GM19455 (cell line): ENCODE measurements around the gene IRF2BP1.
"Not testable (repeated sequence)": the region's sequence is repeated elsewhere in the genome, so short reads cannot be mapped to it uniquely, and the experiment has no call there.

Experiments used
- ATAC-seq: cut with Tn5 transposase; IDR thresholded peaks from one replicate; pipeline ENCODE4 v1.9.1; 2021; ENCODE audit not compliant: unreplicated experiment

IRF2BP1 gene

GRCh38 chr19:45902651-45903625 lies 17.0 kb upstream of the IRF2BP1 start:
- ATAC-seq: peak; percentile 84

GRCh38 chr19:45901912-45902650 lies 16.1 kb upstream of the IRF2BP1 start, which contains the start of gene MYPOP:
Gene MYPOP (minus strand): TSS chr19:45902613. CDS start chr19:45901773, 840 bp downstream.
- no peak for ATAC-seq

GRCh38 chr19:45901432-45901911 lies 15.5 kb upstream of the IRF2BP1 start:
- ATAC-seq: no peak

- no peak for ATAC-seq
Measured at GRCh38 chr19:45900738-45901431, 14.9 kb upstream of the IRF2BP1 start.

- no peak for ATAC-seq
Measured at GRCh38 chr19:45899919-45900589, 14.1 kb upstream of the IRF2BP1 start.

- no peak for ATAC-seq
Measured at GRCh38 chr19:45899253-45899652, 13.3 kb upstream of the IRF2BP1 start.

GRCh38 chr19:45897261-45897812 lies 11.4 kb upstream of the IRF2BP1 start:
- ATAC-seq: no peak

GRCh38 chr19:45895983-45896599 lies 10.2 kb upstream of the IRF2BP1 start:
- not testable (repeated sequence) for ATAC-seq

- no peak for ATAC-seq
Measured at GRCh38 chr19:45895519-45895972, 9.6 kb upstream of the IRF2BP1 start.

GRCh38 chr19:45890877-45891276 lies 4.9 kb upstream of the IRF2BP1 start:
- no peak for ATAC-seq

- ATAC-seq: no peak
Measured at GRCh38 chr19:45889210-45889885, 3.4 kb upstream of the IRF2BP1 start.

GRCh38 chr19:45887200-45887710 lies 1.3 kb upstream of the IRF2BP1 start:
- no peak for ATAC-seq

- ATAC-seq: peak; percentile 48
Measured at GRCh38 chr19:45886427-45887199, 672 bp upstream of the IRF2BP1 start.

- no peak for ATAC-seq
Measured at GRCh38 chr19:45884682-45885555, 1.0 kb downstream of the IRF2BP1 start.

- ATAC-seq: no peak
Measured at GRCh38 chr19:45883881-45884681, 1.9 kb downstream of the IRF2BP1 start.

- ATAC-seq: no peak
Measured at GRCh38 chr19:45883586-45883880, 2.4 kb downstream of the IRF2BP1 start.
